HEK293T (cell line): Measurements from ENCODE around the gene FKBP15.

ENCODE experiments used
- ARNT ChIP-seq: fragments of 450-650 bp; IDR thresholded peaks from 2 replicates; pipeline ENCODE4 v1.6.1; 2017; ENCODE audit warnings: mild to moderate bottlenecking
- ELF4 ChIP-seq: fragments of 450-650 bp; IDR thresholded peaks from 2 replicates; pipeline ENCODE4 v1.6.1; 2017; ENCODE audit warnings: antibody characterized with exemption
- FOXA1 ChIP-seq: fragments of 450-650 bp; IDR thresholded peaks from 2 replicates; pipeline ENCODE4 v1.6.1; 2016; ENCODE audit warnings: mild to moderate bottlenecking
- FOXK2 ChIP-seq: fragments of 450-650 bp; IDR thresholded peaks from 2 replicates; pipeline ENCODE4 v1.6.1; 2016; ENCODE audit warnings: mild to moderate bottlenecking
- FOXM1 ChIP-seq: fragments of 450-650 bp; IDR thresholded peaks from 2 replicates; pipeline ENCODE4 v1.6.1; 2017; ENCODE audit warnings: mild to moderate bottlenecking, borderline replicate concordance
- PKNOX1 ChIP-seq: fragments of 450-650 bp; IDR thresholded peaks from 2 replicates; pipeline ENCODE4 v1.6.1; 2016
- SUZ12 ChIP-seq: fragments of 450-650 bp; IDR thresholded peaks from 2 replicates; pipeline ENCODE4 v1.6.1; 2016; ENCODE audit warnings: mild to moderate bottlenecking
- TARDBP ChIP-seq: fragments of 450-650 bp; IDR thresholded peaks from 2 replicates; pipeline ENCODE4 v1.6.1; 2016

DNA sequence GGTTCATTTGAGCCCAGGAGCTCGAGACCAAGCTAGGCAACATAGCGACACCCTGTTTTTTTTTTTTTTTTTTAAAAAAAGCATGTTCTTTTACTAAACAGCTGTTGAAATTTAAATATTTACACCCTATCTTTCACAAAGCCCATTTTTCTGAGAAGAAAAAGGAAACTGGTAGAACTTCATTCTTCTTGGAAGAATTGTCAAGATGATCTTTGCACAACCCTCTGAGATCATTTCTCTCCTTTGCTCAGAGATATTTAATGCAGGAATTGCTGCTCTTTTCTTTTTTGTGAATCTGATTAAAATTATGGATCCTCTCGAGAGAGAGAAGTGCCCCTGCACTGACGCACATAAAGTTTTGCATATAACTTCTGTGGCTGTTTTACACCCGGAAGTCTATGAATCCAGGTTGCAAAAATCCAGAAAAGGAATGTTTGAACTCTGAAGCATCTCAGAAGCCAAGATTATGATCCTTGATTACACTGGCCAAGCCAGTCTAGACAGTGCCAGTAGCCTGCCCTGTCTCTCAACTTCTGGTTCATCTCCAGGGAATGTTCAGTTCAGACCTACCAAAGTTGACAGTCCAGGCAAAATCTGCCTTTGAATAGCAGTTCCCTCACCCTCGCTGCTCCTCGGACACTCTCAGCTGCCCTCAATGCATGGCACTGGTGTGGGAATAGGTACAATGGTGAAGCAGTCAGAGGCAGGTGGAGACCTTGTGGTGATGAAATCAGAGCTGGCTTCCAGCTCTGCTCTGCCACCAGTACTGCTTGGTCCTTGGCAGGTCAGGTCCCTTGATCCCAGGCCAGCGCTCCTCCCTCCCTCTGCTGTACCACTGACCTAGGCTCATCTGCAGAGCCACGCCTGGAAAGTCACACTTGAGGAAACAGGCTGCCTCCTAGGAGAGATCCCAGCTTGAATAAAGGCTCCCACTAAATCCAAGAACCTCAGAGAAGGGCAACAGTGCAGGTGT, 83.6 kb downstream of the FKBP15 start:
- TF ChIP-seq FOXK2 (no peak), SUZ12 (no peak), TARDBP (no peak), PKNOX1 (no peak), FOXM1 (no peak), FOXA1 (no peak), ELF4 (no peak), ARNT (no peak)
